OCI-LY7 (cell line): ENCODE results near the gene PRMT3. TPM values are rescaled to one million over a fixed set of nuclear protein-coding genes. Genes with fewer than 3 reads are reported as not detected.

Experiments
- BruUV-seq: library from RNA; stranded (reverse); fragments of 400-500 nt; replicated peaks from 2 replicates; lab custom pipeline; 2021; lab: Mats Ljungman, UMichigan
- CTCF ChIA-PET: fragments of 300-600 bp; sonication (Branson Sonifier 250); formaldehyde crosslinking; loops from one replicate; lab custom pipeline; 2022; ENCODE audit warnings: antibody characterized with exemption; ENCODE audit not compliant: unreplicated experiment; lab: Charles Lee
- POLR2A ChIA-PET: fragments of 300-600 bp; sonication (Branson Sonifier 250); formaldehyde crosslinking; loops from one replicate; lab custom pipeline; 2022; ENCODE audit warnings: antibody characterized with exemption; lab: Charles Lee
- DNase-seq: peaks from one replicate; pipeline ENCODE4 v3.0.0-alpha.2; 2015; ENCODE audit warnings: low spot score
- H2AFZ ChIP-seq: fragments of 200-600 bp; sonication (generic), shearing (Covaris generic); 2 replicates; pipeline ENCODE4 v1.6.1; 2014; ENCODE audit warnings: mild to moderate bottlenecking, antibody characterized with exemption, low read length, moderate library complexity
- H3K27ac ChIP-seq: fragments of 200-600 bp; sonication (generic); 2 replicates; pipeline ENCODE4 v1.5.1; 2014; ENCODE audit warnings: mixed run types, low read depth, mild to moderate bottlenecking, moderate library complexity, low read length, inconsistent platforms; ENCODE audit not compliant: poor library complexity, severe bottlenecking
- H3K36me3 ChIP-seq: fragments of 200-600 bp; sonication (generic); 2 replicates; pipeline ENCODE4 v1.6.1; 2014; ENCODE audit warnings: mild to moderate bottlenecking, antibody characterized with exemption, low read length, moderate library complexity, mixed read lengths; ENCODE audit not compliant: insufficient read depth
- H3K4me1 ChIP-seq: fragments of 200-600 bp; sonication (generic); 2 replicates; pipeline ENCODE4 v1.5.1; 2014; ENCODE audit warnings: mild to moderate bottlenecking, low read length; ENCODE audit not compliant: insufficient read depth, poor library complexity, severe bottlenecking
- H3K4me2 ChIP-seq: fragments of 200-600 bp; sonication (generic); 2 replicates; pipeline ENCODE4 v1.6.1; 2014; ENCODE audit warnings: mild to moderate bottlenecking, low read length
- H3K4me3 ChIP-seq: fragments of 200-600 bp; sonication (generic); 2 replicates; pipeline ENCODE4 v1.5.1; 2014; ENCODE audit warnings: mild to moderate bottlenecking, low read depth, low read length; ENCODE audit not compliant: poor library complexity, severe bottlenecking
- H3K79me2 ChIP-seq: fragments of 200-600 bp; sonication (generic); 2 replicates; pipeline ENCODE4 v1.6.1; 2016; ENCODE audit warnings: low read depth, mild to moderate bottlenecking, low read length, moderate library complexity, mixed read lengths; ENCODE audit not compliant: insufficient read depth
- H3K9me2 ChIP-seq: fragments of 200-600 bp; sonication (generic); 2 replicates; pipeline ENCODE4 v1.6.1; 2016; ENCODE audit warnings: mild to moderate bottlenecking, low read length, mixed read lengths; ENCODE audit not compliant: insufficient read depth
- H3K9me3 ChIP-seq: fragments of 200-600 bp; sonication (generic); 2 replicates; pipeline ENCODE4 v1.6.1; 2014; ENCODE audit warnings: mild to moderate bottlenecking, mixed run types, low read length, mixed read lengths
- H4K20me1 ChIP-seq: fragments of 200-600 bp; sonication (generic); 2 replicates; pipeline ENCODE4 v1.6.1; 2014; ENCODE audit warnings: mild to moderate bottlenecking, antibody characterized with exemption, low read length, moderate library complexity, mixed read lengths; ENCODE audit not compliant: insufficient read depth
- EZH2phosphoT487 ChIP-seq: fragments of 200-600 bp; sonication (generic); IDR thresholded peaks from 2 replicates; pipeline ENCODE4 v1.6.1; 2018; ENCODE audit warnings: low read depth, borderline replicate concordance, mild to moderate bottlenecking, mixed run types, antibody characterized with exemption, low read length, moderate library complexity, mixed read lengths
- intact Hi-C: fragments of 100-400 bp; cut with micrococcal nuclease; formaldehyde crosslinking; loops from one replicate; pipeline ENCODE4 v1.10.0; 2022; ENCODE audit not compliant: unreplicated experiment
- total RNA-seq, 2 experiments: library from RNA; depleted of rRNA in 1 of 2; stranded (reverse); fragments of >200 nt in 1 of 2; shearing (Covaris generic) in 1 of 2; gene quantifications; 2 replicates each; pipeline ENCODE4 v1.2.3, GENCODE V29; 2014 to 2022
- TF ChIP-seq, protein P1 (sequence below): fragments of 200-600 bp; sonication (generic); conservative IDR thresholded peaks from 2 replicates; pipeline ENCODE4 v1.5.1; 2014; ENCODE audit warnings: mild to moderate bottlenecking, antibody characterized with exemption, low read length, moderate library complexity, mixed read lengths

The PRMT3 gene
- total RNA-seq, 2 experiments from 2014 or later: 34.0 to 50.0 TPM

DNA sequence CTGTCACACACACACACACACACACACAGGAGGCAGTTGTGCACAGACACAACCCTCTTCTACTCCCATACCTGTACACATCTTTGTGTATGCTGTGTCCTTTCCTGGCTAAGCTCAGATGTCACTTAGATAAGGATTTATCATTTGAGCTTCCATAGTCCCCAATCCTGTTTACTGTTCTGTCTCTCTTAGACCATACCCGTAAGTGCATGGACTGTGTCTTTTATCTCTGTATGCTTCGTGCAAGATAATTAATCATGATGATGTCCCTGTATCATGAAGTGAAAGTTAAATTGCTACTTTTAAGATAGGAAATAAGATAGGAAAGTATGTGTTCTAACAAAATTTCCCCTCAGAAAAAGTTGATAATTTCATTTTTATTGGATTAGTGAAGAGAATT, 30.3 kb downstream of the PRMT3 start:
- H3K4me1 ChIP-seq: no peaks in the 10 kb centered on the region
- TF ChIP-seq, protein P1, sequence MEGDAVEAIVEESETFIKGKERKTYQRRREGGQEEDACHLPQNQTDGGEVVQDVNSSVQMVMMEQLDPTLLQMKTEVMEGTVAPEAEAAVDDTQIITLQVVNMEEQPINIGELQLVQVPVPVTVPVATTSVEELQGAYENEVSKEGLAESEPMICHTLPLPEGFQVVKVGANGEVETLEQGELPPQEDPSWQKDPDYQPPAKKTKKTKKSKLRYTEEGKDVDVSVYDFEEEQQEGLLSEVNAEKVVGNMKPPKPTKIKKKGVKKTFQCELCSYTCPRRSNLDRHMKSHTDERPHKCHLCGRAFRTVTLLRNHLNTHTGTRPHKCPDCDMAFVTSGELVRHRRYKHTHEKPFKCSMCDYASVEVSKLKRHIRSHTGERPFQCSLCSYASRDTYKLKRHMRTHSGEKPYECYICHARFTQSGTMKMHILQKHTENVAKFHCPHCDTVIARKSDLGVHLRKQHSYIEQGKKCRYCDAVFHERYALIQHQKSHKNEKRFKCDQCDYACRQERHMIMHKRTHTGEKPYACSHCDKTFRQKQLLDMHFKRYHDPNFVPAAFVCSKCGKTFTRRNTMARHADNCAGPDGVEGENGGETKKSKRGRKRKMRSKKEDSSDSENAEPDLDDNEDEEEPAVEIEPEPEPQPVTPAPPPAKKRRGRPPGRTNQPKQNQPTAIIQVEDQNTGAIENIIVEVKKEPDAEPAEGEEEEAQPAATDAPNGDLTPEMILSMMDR: no peak
- no peak for TF ChIP-seq EZH2phosphoT487
- no TSS peak for BruUV-seq
- H3K4me3 ChIP-seq: no peak overlapping the region
- ChIA-PET POLR2A (interaction anchor here (1.6 kb wide), 1 partner anchor 15 kb away, joined by 4 read pairs; no protein-coding TSS in a partner anchor), CTCF (no interaction called here)
- H3K9me2 ChIP-seq: no peaks in the 10 kb centered on the region
- intact Hi-C loops: no loop called here
- no peaks in the 10 kb centered on the region; the same call in 1 of the 2 replicates for H4K20me1 ChIP-seq
- no peak overlapping the region for H3K4me2 ChIP-seq
- no peaks in the 10 kb centered on the region for H3K9me3 ChIP-seq
- H3K79me2 ChIP-seq: no peaks in the 10 kb centered on the region
- H3K36me3 ChIP-seq: peaks cover 99% of the 10 kb centered on the region
- no peak overlapping the region for H2AFZ ChIP-seq
- no peak for DNase-seq
- H3K27ac ChIP-seq: no peak overlapping the region

DNA sequence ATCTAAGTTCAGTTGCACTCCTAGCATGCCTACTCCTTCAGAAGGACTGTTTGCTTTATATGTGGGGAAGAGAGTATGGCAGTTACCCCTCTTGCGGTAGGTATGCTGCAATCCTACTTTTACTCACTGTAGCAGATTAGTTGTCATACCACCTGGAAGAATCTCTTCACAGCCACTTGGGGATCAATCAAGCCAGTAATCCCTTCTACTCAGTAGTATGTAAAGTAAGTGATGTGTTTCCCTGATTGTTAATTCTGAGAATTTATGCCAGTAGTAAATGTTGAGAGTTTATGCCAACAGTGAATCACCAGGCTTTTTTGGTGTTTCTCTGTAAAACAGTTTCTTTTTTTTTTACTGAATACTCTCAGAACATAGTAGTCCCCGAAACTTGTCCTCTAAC, 34.4 kb downstream of the PRMT3 start:
- Histone ChIP-seq H3K79me2 (no peaks in the 10 kb centered on the region), H3K4me3 (no peak overlapping the region)

DNA sequence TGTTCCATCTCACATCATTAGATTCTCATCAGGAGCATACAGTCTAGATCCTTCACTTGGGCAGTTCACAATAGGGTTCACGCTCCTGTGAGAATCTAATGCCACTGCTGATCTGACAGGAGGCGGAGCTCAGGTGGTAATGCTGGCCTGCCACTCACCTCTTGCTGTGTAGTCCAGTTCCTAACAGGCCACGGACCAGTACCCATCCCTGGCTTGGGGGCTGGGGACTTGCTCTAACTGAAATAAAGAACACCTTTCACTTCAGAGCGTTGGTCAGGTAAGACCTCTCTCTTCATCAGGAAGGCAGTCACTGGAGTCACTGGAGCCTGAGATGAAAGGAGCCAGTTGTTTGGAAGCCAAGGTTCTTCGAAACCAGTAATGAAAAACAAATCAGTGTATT, 41.7 kb downstream of the PRMT3 start:
- ChIA-PET CTCF (no interaction called here), POLR2A (no interaction called here)
- H4K20me1 ChIP-seq: no peaks in the 10 kb centered on the region
- peaks cover 75% of the 10 kb centered on the region for H3K36me3 ChIP-seq
- no peaks in the 10 kb centered on the region for H3K9me3 ChIP-seq
- no peak overlapping the region for H3K4me3 ChIP-seq
- H3K27ac ChIP-seq: no peak overlapping the region
- no peak overlapping the region for H3K4me2 ChIP-seq
- no peak overlapping the region for H2AFZ ChIP-seq
- no peak for DNase-seq
- intact Hi-C loops: no loop called here
- no peaks in the 10 kb centered on the region for H3K9me2 ChIP-seq
- no peaks in the 10 kb centered on the region for H3K4me1 ChIP-seq
- BruUV-seq: no TSS peak
- TF ChIP-seq EZH2phosphoT487: no peak
- TF ChIP-seq, protein P1: no peak
- H3K79me2 ChIP-seq: no peaks in the 10 kb centered on the region

More for the DNA sequence above, 34.4 kb downstream of the PRMT3 start:
- Histone ChIP-seq H2AFZ (no peak overlapping the region), H4K20me1 (no peaks in the 10 kb centered on the region), H3K27ac (no peak overlapping the region), H3K4me1 (no peaks in the 10 kb centered on the region), H3K9me2 (no peaks in the 10 kb centered on the region), H3K4me2 (no peak overlapping the region), H3K9me3 (no peaks in the 10 kb centered on the region), H3K36me3 (peaks cover 96% of the 10 kb centered on the region)
- POLR2A ChIA-PET: interaction anchor here (0.6 kb wide), 1 partner anchor 439 kb away, joined by 3 read pairs; no protein-coding TSS in a partner anchor
- BruUV-seq: no TSS peak
- CTCF ChIA-PET: no interaction called here
- TF ChIP-seq, protein P1: no peak
- no peak for TF ChIP-seq EZH2phosphoT487
- intact Hi-C loops: no loop called here
- DNase-seq: no peak
